ENCODE results near the gene DQX1.

DQX1 gene

GRCh38 chr2:74555610-74556103 is 29.6 kb upstream of the DQX1 start:
- H3K4me2 ChIP-seq: peak overlapping the region; percentile 58
- no peaks in the 10 kb centered on the region for H3K79me2 ChIP-seq (ENCODE audit: insufficient read depth, low read depth)
- no peak overlapping the region; the same call in 1 of the 2 replicates for H3K9ac ChIP-seq
- H3K36me3 ChIP-seq (ENCODE audit: insufficient read depth): no peaks in the 10 kb centered on the region
- H3K27me3 ChIP-seq (ENCODE audit: insufficient read depth, low read depth): peaks cover 3% of the 10 kb centered on the region; the same call in 1 of the 2 replicates
- no peaks in the 10 kb centered on the region for H4K20me1 ChIP-seq (ENCODE audit: insufficient read depth)
- H3K4me1 ChIP-seq (ENCODE audit: low read depth, poor library complexity, severe bottlenecking): peaks cover 13% of the 10 kb centered on the region
- no peak overlapping the region for H3K27ac ChIP-seq
- no peak overlapping the region for H3K4me3 ChIP-seq (IDR thresholded peaks at IDR 0.05; ENCODE audit: insufficient read depth, low read depth, low read length)
- no peak for TF ChIP-seq CTCF (conservative IDR thresholded peaks at IDR 0.05; ENCODE audit: low read depth, low read length)
- H2AFZ ChIP-seq (ENCODE audit: low read depth): no peak overlapping the region

- Histone ChIP-seq H3K27ac (peak overlapping the region; percentile 79), H3K79me2 (ENCODE audit: insufficient read depth, low read depth) (no peaks in the 10 kb centered on the region), H3K36me3 (ENCODE audit: insufficient read depth) (no peaks in the 10 kb centered on the region), H3K4me1 (ENCODE audit: low read depth, poor library complexity, severe bottlenecking) (peaks cover 13% of the 10 kb centered on the region), H4K20me1 (ENCODE audit: insufficient read depth) (no peaks in the 10 kb centered on the region), H3K27me3 (ENCODE audit: insufficient read depth, low read depth) (peaks cover 3% of the 10 kb centered on the region; the same call in 1 of the 2 replicates), H3K4me2 (peak overlapping the region; percentile 58), H2AFZ (ENCODE audit: low read depth) (peak overlapping the region; percentile 98), H3K9ac (peak overlapping the region; percentile 96), H3K4me3 (IDR thresholded peaks at IDR 0.05; ENCODE audit: insufficient read depth, low read depth, low read length) (peak overlapping the region; percentile 95)
- TF ChIP-seq CTCF (conservative IDR thresholded peaks at IDR 0.05; ENCODE audit: low read depth, low read length): no peak
Measured at GRCh38 chr2:74554820-74555531, 28.9 kb upstream of the DQX1 start.

GRCh38 chr2:74553892-74554819 is 28.1 kb upstream of the DQX1 start, which contains the start of the genes DOK1 and LOXL3:
Gene DOK1 (plus strand): TSS chr2:74554720. CDS start chr2:74554755, 35 bp downstream.
Gene LOXL3 (minus strand): TSS chr2:74553942. CDS start chr2:74552634, 1,308 bp downstream.
- peak within 1 kb of the TSS; percentile 79 for H3K27ac ChIP-seq
- no peak for TF ChIP-seq CTCF (conservative IDR thresholded peaks at IDR 0.05; ENCODE audit: low read depth, low read length)
- H3K4me2 ChIP-seq: peak within 1 kb of the TSS; percentile 93
- no peaks in the 10 kb centered on the region for H4K20me1 ChIP-seq (ENCODE audit: insufficient read depth)
- peak within 1 kb of the TSS; percentile 96 for H3K9ac ChIP-seq
- H3K27me3 ChIP-seq (ENCODE audit: insufficient read depth, low read depth): peaks cover 3% of the 10 kb centered on the region; the same call in 1 of the 2 replicates
- H3K4me3 ChIP-seq (IDR thresholded peaks at IDR 0.05; ENCODE audit: insufficient read depth, low read depth, low read length): peak within 1 kb of the TSS; percentile 95
- no peaks in the 10 kb centered on the region for H3K36me3 ChIP-seq (ENCODE audit: insufficient read depth)
- peak within 1 kb of the TSS; percentile 98 for H2AFZ ChIP-seq (ENCODE audit: low read depth)
- no peaks in the 10 kb centered on the region for H3K79me2 ChIP-seq (ENCODE audit: insufficient read depth, low read depth)
- H3K4me1 ChIP-seq (ENCODE audit: low read depth, poor library complexity, severe bottlenecking): peaks cover 13% of the 10 kb centered on the region

Measured in KMS-11 (cell line).